PC-3 (cell line): ENCODE measurements around the gene NRG3. TPM values are rescaled to one million over a fixed set of nuclear protein-coding genes. Genes with fewer than 3 reads are reported as not detected.

Source experiments
- ATAC-seq: fragments of 200-7000 bp; cut with Tn5 transposase; 2 replicates; pipeline ENCODE4 v1.9.1; 2020; ENCODE audit warnings: mild to moderate bottlenecking, moderate library complexity
- BruUV-seq: library from RNA; stranded (reverse); fragments of 400-500 nt; replicated peaks from 2 replicates; lab custom pipeline; 2021; lab: Mats Ljungman, UMichigan
- CTCF ChIA-PET: fragments of 300-600 bp; sonication (Branson Sonifier 250); formaldehyde crosslinking; loops from one replicate; lab custom pipeline; 2022; ENCODE audit warnings: antibody characterized with exemption; lab: Charles Lee
- POLR2A ChIA-PET: fragments of 300-600 bp; sonication (Branson Sonifier 250); formaldehyde crosslinking; loops from one replicate; lab custom pipeline; 2022; ENCODE audit warnings: antibody characterized with exemption; ENCODE audit not compliant: unreplicated experiment; lab: Charles Lee
- DNase-seq: peaks from one replicate; pipeline ENCODE4 v3.0.0-alpha.2; 2015
- H2AFZ ChIP-seq: fragments of 300-600 bp; sonication (generic); 2 replicates; pipeline ENCODE4 v1.6.0; 2016; ENCODE audit warnings: antibody characterized with exemption, low read length
- H3F3A ChIP-seq: fragments of 300-600 bp; sonication (generic); one replicate; pipeline ENCODE4 v1.6.0; 2017; ENCODE audit warnings: antibody characterized with exemption, low read length, control low read depth, mild to moderate bottlenecking; ENCODE audit not compliant: unreplicated experiment
- H3K27ac ChIP-seq: fragments of 300-600 bp; sonication (generic); 2 replicates; pipeline ENCODE4 v1.5.1; 2016; ENCODE audit warnings: mild to moderate bottlenecking, low read length
- H3K27me3 ChIP-seq: fragments of 300-600 bp; sonication (generic); 2 replicates; pipeline ENCODE4 v1.6.1; 2016; ENCODE audit warnings: low read length, mixed read lengths
- H3K36me3 ChIP-seq: fragments of 300-600 bp; sonication (generic); 2 replicates; pipeline ENCODE4 v1.6.1; 2016; ENCODE audit warnings: low read depth, mixed run types, low read length, mixed read lengths
- H3K4me1 ChIP-seq: fragments of 300-600 bp; sonication (generic); 2 replicates; pipeline ENCODE4 v1.5.1; 2016; ENCODE audit warnings: low read length; ENCODE audit not compliant: insufficient read depth
- H3K4me2 ChIP-seq: fragments of 300-600 bp; sonication (generic); 2 replicates; pipeline ENCODE4 v1.6.0; 2016; ENCODE audit warnings: low read length
- H3K4me3 ChIP-seq: fragments of 300-600 bp; sonication (generic); 2 replicates; pipeline ENCODE4 v1.5.1; 2016; ENCODE audit warnings: mild to moderate bottlenecking, low read length, mixed read lengths
- H3K79me2 ChIP-seq: fragments of 300-600 bp; sonication (generic); 2 replicates; pipeline ENCODE4 v1.6.1; 2017; ENCODE audit warnings: low read length, mixed read lengths
- H3K9ac ChIP-seq: fragments of 300-600 bp; sonication (generic); 2 replicates; pipeline ENCODE4 v1.6.0; 2016; ENCODE audit warnings: mild to moderate bottlenecking, low read length
- H3K9me2 ChIP-seq: fragments of 300-600 bp; sonication (generic); replicated peaks from 2 replicates; pipeline ENCODE4 v1.6.1; 2016; ENCODE audit warnings: mixed run types, low read length, mixed read lengths
- H3K9me3 ChIP-seq: fragments of 300-600 bp; sonication (generic); 2 replicates; pipeline ENCODE4 v1.6.1; 2016; ENCODE audit warnings: low read length, mixed read lengths
- H4K20me1 ChIP-seq: fragments of 300-600 bp; sonication (generic); 2 replicates; pipeline ENCODE4 v1.6.1; 2016; ENCODE audit warnings: low read length, mixed read lengths
- CTCF ChIP-seq: fragments of 300-600 bp; sonication (generic); conservative IDR thresholded peaks from 2 replicates; pipeline ENCODE4 v1.5.1; 2017; ENCODE audit warnings: antibody characterized with exemption, low read depth, mild to moderate bottlenecking, low read length
- EZH2 ChIP-seq: fragments of 300-600 bp; sonication (generic); IDR thresholded peaks from one replicate; pipeline ENCODE4 v1.6.1; 2017; ENCODE audit warnings: antibody characterized with exemption, mild to moderate bottlenecking, low read length; ENCODE audit not compliant: unreplicated experiment
- EZH2phosphoT487 ChIP-seq: fragments of 300-600 bp; sonication (generic); IDR thresholded peaks from 2 replicates; pipeline ENCODE4 v1.6.1; 2018; ENCODE audit warnings: mild to moderate bottlenecking, antibody characterized with exemption, low read length, borderline replicate concordance
- intact Hi-C: fragments of 100-400 bp; cut with micrococcal nuclease; formaldehyde crosslinking; loops from 2 replicates; pipeline ENCODE4 v1.9.0; 2023
- total RNA-seq: library from RNA; depleted of rRNA; stranded (reverse); fragments of >200 nt; gene quantifications from 2 replicates; pipeline ENCODE4 v1.2.3, GENCODE V29; 2014

The NRG3 gene
- total RNA-seq, 1 experiment from 2014 or later: not detected

- H3K27ac ChIP-seq: no peak overlapping the region
- no TSS peak for BruUV-seq
- H3K36me3 ChIP-seq: no peaks in the 10 kb centered on the region
- ATAC-seq (no peak), DNase-seq (no peak)
- no peaks in the 10 kb centered on the region for H3K27me3 ChIP-seq
- no peak overlapping the region for H3K4me2 ChIP-seq
- H4K20me1 ChIP-seq: no peaks in the 10 kb centered on the region
- H3K4me1 ChIP-seq: no peaks in the 10 kb centered on the region
- ChIA-PET CTCF (no interaction called here), POLR2A (no interaction called here)
- no peaks in the 10 kb centered on the region for H3K9me2 ChIP-seq
- no peaks in the 10 kb centered on the region for H3F3A ChIP-seq
- H3K4me3 ChIP-seq: no peak overlapping the region
- intact Hi-C loops: no loop called here
- H3K79me2 ChIP-seq: no peaks in the 10 kb centered on the region
- no peak overlapping the region for H3K9ac ChIP-seq
- H2AFZ ChIP-seq: no peak overlapping the region
- no peaks in the 10 kb centered on the region for H3K9me3 ChIP-seq
- TF ChIP-seq EZH2 (no peak), EZH2phosphoT487 (no peak), CTCF (no peak)
These were observed 92.7 kb downstream of the NRG3 start for GRCh38 chr10:81967716-81968115.

GRCh38 chr10:81969136-81969535 is 94.1 kb downstream of the NRG3 start:
- Histone ChIP-seq H3K27ac (no peak overlapping the region), H3F3A (no peaks in the 10 kb centered on the region), H3K9me3 (no peaks in the 10 kb centered on the region), H2AFZ (no peak overlapping the region), H3K4me3 (no peak overlapping the region), H3K4me2 (no peak overlapping the region), H3K9ac (no peak overlapping the region), H3K79me2 (no peaks in the 10 kb centered on the region), H3K4me1 (no peaks in the 10 kb centered on the region), H4K20me1 (no peaks in the 10 kb centered on the region), H3K27me3 (no peaks in the 10 kb centered on the region), H3K36me3 (no peaks in the 10 kb centered on the region), H3K9me2 (no peaks in the 10 kb centered on the region)
- no peak for ATAC-seq
- no peak for TF ChIP-seq EZH2phosphoT487
- TF ChIP-seq CTCF: no peak
- TF ChIP-seq EZH2: no peak
- CTCF ChIA-PET: no interaction called here
- no peak for DNase-seq
- POLR2A ChIA-PET: no interaction called here
- intact Hi-C loops: no loop called here
- no TSS peak for BruUV-seq

GRCh38 chr10:81978238-81978637 is 103.2 kb downstream of the NRG3 start:
- intact Hi-C loops: no loop called here
- Histone ChIP-seq H3K27me3 (no peaks in the 10 kb centered on the region), H3F3A (no peaks in the 10 kb centered on the region), H3K9ac (no peak overlapping the region), H3K79me2 (no peaks in the 10 kb centered on the region), H3K9me2 (no peaks in the 10 kb centered on the region), H4K20me1 (no peaks in the 10 kb centered on the region), H3K9me3 (no peaks in the 10 kb centered on the region), H3K4me2 (no peak overlapping the region), H2AFZ (no peak overlapping the region), H3K27ac (no peak overlapping the region), H3K4me1 (no peaks in the 10 kb centered on the region), H3K36me3 (no peaks in the 10 kb centered on the region), H3K4me3 (no peak overlapping the region)
- ChIA-PET CTCF (no interaction called here), POLR2A (no interaction called here)
- TF ChIP-seq CTCF: no peak
- TF ChIP-seq EZH2: no peak
- no peak for TF ChIP-seq EZH2phosphoT487
- no TSS peak for BruUV-seq
- DNase-seq (peak; percentile 10), ATAC-seq (no peak)
